ENCODE data around the gene ZNF121.

ZNF121 gene

DNA sequence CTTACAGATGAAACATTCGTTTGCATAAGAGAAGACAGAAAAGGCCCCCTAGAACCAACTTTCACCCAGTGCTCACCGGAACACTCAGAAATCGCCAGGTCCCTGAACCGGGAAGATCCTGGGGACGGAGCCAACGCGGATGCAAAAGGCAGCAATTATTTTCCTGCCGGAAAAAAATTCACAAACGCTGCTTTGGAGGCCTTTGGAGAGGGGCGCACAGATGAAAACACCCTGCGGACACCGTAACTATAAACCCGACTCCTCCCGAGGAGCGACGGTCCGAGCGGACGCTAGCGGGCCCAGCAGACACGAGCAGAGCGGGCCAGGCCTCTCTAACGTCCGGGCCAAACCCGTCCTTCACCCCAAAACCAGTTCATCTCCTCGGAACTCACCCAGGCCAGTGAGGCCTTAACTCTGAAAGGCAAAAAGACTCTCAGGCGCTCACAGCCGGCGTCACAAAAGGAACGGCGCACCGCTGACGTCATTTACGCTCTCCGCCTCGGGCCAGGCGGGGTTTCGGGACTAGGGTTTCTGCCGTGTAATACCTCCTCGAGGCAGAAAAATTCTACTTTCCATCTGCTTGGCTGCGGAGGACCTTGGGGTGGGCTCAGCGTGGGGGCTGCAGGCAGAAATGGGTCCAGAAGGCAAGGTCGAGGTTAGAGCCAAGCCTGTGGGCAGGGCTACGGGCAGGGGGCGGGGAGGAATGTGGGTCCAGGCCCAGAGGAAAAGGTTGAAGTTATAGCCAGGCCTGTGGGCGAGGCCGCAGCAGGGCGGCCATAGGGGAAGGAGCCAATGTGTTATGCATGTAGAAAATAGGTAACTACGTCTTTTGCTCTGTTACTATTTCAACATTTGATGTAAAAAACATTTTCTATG is 45.9 kb downstream of the ZNF121 start, which contains the start of gene ZNF426:
Gene ZNF426, minus strand, starts transcription at position 463 of the 876 bp plus-strand sequence. CDS start 2,413 bp downstream, outside the sequence.
- DNase-seq (ENCODE audit: low read depth), result peak; percentile 77

DNA sequence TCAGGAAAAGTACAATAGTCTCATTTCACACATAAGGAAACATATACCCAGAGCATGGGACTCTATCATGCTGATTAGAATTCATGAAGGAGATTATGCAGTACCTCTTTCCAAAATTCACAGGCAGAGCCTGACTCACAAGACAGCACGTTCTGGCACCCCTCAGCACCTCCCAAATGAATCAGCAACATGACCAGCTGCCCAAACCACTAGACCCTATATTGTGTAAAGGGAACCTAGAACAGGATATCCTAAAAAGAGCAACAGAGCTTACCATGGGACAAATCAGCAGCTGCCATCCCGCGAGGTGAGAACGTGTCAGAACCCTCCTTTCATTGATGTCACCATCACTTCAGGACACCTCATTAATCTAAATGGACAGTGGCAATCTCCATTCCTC is 48.4 kb downstream of the ZNF121 start:
- no peak for DNase-seq (ENCODE audit: low read depth)

- DNase-seq (ENCODE audit: low read depth), result no peak
These were observed 52.4 kb downstream of the ZNF121 start for GRCh38 chr19:9531933-9532332.

DNA sequence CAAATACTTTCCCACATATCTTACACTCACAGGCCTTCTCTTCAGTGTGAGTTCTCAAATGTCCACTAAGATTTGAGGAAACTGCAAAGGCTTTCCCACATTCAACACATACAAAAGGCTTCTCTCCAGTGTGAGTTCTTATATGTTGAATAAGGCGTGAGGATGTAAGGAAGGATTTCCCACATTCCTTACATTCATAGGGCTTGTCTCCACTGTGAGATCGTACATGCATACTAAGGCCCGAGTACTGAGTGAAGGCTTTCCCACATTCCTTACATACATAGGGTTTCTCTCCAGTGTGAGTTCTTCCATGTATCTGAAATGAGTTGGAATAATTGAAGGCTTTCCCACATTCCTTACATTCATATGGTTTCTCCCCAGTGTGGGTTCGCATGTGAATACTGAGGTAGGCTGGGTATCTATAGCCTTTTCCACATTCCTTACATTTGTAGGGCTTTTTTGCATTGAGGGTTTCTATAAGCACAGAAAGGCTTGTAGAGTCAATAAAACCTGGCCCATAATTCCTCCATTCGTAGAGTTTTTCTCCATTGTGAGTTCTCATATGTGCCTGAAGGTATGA is 55.5 kb downstream of the ZNF121 start:
- no peak for DNase-seq (ENCODE audit: low read depth)

DNA sequence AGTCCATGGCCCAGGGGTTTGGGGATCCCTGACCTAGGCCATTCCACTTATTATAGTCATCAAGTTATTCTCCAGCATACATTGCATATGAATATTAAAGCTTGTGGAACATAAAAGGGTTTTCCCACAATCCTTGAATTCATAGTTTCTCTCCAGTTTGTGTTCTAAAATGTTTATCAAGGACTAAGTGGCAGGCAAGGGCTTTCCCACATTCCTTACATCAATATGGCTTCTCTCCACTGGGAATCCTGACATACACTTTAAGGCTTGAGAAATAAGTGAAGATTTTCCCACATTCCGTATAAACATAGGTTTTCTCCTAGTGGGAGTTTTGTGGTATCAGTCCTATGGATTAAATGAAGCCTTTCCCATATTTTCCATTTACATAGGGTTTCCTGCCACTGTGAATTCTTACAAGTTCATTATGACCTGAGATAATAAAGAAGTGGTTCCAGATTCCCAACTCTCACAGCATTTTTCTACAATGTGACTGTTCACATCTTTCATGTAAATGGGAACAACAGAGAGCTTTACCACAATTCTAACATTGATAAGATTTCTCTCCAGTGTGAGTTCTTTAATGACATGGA is 60.3 kb downstream of the ZNF121 start:
- no peak for DNase-seq (ENCODE audit: low read depth)

Measured in GM04504 (cell line).